Measurements from ENCODE around the gene TTC7B. TPM values are rescaled to one million over a fixed set of nuclear protein-coding genes. Genes with fewer than 3 reads are reported as not detected.

Gene TTC7B
- total RNA-seq, 4 donors from 2014 or later = 3.3 to 18.1 (median 10.0) TPM

- Histone ChIP-seq H3K4me3 (no peak overlapping the region), H3K36me3 (peaks cover 0 to 5% (median 0%) of the 10 kb centered on the region in 3 donors), H3K9me3 (no peaks in the 10 kb centered on the region), H3K4me1 (peaks cover 15 to 67% (median 40%) of the 10 kb centered on the region in 3 donors), H3K27me3 (no peaks in the 10 kb centered on the region), H3K27ac (peak overlapping the region in 3 of 4 donors; percentile 16 to 79 (median 31))
- 95% methylated on average over 7 of the region's 7 CpGs; no CpG with 5 or more reads in 1 of the 2 donors for WGBS, 2 donors
- DNase-seq = no peak
- intact Hi-C loops (cut with DNase I) = no loop called here
- TF ChIP-seq POLR2A (IDR thresholded peaks at IDR 0.05) = no peak
- no peak for TF ChIP-seq CTCF (IDR thresholded peaks at IDR 0.05)
These were observed 139.9 kb downstream of the TTC7B start for GRCh38 chr14:90676356-90676755.

GRCh38 chr14:90675399-90675798 lies 140.8 kb downstream of the TTC7B start:
- no peak for DNase-seq
- intact Hi-C loops (cut with DNase I) = no loop called here
- 68 to 71% methylated on average over 7 of the region's 7 CpGs for WGBS, 2 donors

DNA sequence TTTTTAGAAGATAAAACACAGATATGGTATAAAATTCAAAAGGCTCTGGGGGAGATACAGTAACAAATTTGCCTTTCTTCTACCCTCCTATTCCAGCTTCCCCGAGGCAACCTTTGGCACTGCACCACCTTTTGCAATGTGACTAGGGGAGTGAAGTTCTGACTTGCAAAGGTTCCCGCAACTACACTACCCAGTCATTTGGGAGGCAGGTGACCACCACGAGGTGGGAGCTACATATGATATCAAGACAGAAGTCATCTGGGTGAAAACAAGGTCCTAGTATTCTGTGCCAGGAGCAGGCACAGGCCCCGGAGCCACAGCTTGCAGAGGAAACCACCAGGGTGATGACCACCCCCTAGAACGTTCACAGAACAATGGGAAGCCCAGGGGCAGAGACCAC lies 141.5 kb downstream of the TTC7B start:
- no peak for TF ChIP-seq POLR2A (IDR thresholded peaks at IDR 0.05)
- TF ChIP-seq CTCF (IDR thresholded peaks at IDR 0.05) = no peak
- no peaks in the 10 kb centered on the region for H3K27me3 ChIP-seq
- no peak overlapping the region for H3K4me3 ChIP-seq
- peak overlapping the region in 3 of 4 donors; percentile 22 to 68 (median 50) for H3K27ac ChIP-seq
- H3K36me3 ChIP-seq = peaks cover 0 to 5% (median 0%) of the 10 kb centered on the region in 3 donors
- intact Hi-C loops (cut with DNase I) = no loop called here
- WGBS, 2 donors = 25 to 53% methylated on average over 2 to 3 of the region's 5 CpGs
- H3K9me3 ChIP-seq = no peaks in the 10 kb centered on the region
- peaks cover 15 to 62% (median 33%) of the 10 kb centered on the region in 3 donors for H3K4me1 ChIP-seq
- DNase-seq = no peak

More at GRCh38 chr14:90675399-90675798, 140.8 kb downstream of the TTC7B start:
- no peaks in the 10 kb centered on the region for H3K9me3 ChIP-seq
- no peak overlapping the region for H3K4me3 ChIP-seq
- TF ChIP-seq CTCF (IDR thresholded peaks at IDR 0.05) (no peak), POLR2A (IDR thresholded peaks at IDR 0.05) (no peak)
- H3K27me3 ChIP-seq = no peaks in the 10 kb centered on the region
- H3K36me3 ChIP-seq = peaks cover 0 to 5% (median 0%) of the 10 kb centered on the region in 3 donors
- H3K4me1 ChIP-seq = peaks cover 15 to 62% (median 33%) of the 10 kb centered on the region in 3 donors
- peak overlapping the region in 3 of 4 donors; percentile 22 to 68 (median 50) for H3K27ac ChIP-seq

GRCh38 chr14:90674043-90674670 lies 142.1 kb downstream of the TTC7B start:
- no peak overlapping the region for H3K4me3 ChIP-seq
- TF ChIP-seq CTCF (IDR thresholded peaks at IDR 0.05) (no peak), POLR2A (IDR thresholded peaks at IDR 0.05) (no peak)
- H3K9me3 ChIP-seq = no peaks in the 10 kb centered on the region
- DNase-seq = no peak
- H3K36me3 ChIP-seq = peaks cover 0 to 5% (median 0%) of the 10 kb centered on the region in 3 donors
- WGBS, 2 donors = 79 to 88% methylated on average over 4 to 8 of the region's 8 CpGs
- no peaks in the 10 kb centered on the region for H3K27me3 ChIP-seq
- peaks cover 15 to 58% (median 32%) of the 10 kb centered on the region in 3 donors for H3K4me1 ChIP-seq
- peak overlapping the region in 1 of 4 donors; percentile 22 for H3K27ac ChIP-seq
- intact Hi-C loops (cut with DNase I) = no loop called here

DNA sequence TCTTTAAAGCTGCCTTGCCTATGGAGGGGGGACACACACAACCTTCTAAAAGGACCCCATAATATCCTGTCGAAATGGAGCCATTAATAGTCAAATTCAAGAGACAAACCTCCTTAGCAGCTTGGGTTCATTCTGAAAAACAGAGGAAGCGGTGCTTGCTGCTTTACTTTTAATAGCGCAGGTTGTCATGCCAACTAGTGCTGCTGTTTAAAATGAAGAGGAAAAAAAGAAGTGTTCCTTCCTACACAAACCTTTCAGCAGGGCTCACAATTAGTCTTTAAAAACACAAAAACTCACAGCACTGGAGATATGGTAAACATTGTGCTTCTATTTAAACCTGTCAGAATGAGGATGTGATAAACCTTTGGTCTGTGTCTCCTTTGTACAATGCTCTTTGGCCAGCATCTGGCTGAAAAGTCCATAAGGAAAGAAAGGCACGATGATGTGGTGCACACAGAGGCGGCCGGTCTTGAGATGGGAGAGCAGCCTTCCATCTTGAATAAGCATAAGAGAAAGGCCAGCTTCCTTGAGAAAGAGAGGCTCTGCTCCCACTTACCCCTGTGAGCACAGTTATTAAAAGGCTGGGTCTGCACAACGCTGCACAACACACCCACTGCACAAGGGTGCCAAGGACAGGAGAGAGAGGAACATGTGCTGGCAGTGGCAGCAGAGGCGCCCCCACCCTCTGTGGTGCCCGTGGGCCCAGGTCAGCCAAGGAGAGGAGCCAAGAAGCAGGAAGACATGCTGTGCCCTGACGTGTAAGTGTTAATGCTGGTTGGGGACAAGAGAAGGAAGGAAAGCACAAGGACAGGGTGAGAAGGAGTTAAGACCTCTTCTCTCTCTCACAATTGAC lies 144.6 kb downstream of the TTC7B start:
- DNase-seq = no peak
- Histone ChIP-seq H3K27ac (no peak overlapping the region), H3K9me3 (no peaks in the 10 kb centered on the region), H3K4me1 (peaks cover 5 to 32% (median 9%) of the 10 kb centered on the region in 3 donors), H3K4me3 (no peak overlapping the region), H3K36me3 (peaks cover 0 to 15% (median 0%) of the 10 kb centered on the region in 3 donors), H3K27me3 (no peaks in the 10 kb centered on the region)
- intact Hi-C loops (cut with DNase I) = no loop called here
- WGBS, 2 donors = 38 to 72% methylated on average over 6 to 10 of the region's 10 CpGs
- TF ChIP-seq POLR2A (IDR thresholded peaks at IDR 0.05) (no peak), CTCF (IDR thresholded peaks at IDR 0.05) (no peak)

Data from esophagus squamous epithelium (tissue), 5 donors.